ENCODE measurements around the gene CA5A.

The CA5A gene

DNA sequence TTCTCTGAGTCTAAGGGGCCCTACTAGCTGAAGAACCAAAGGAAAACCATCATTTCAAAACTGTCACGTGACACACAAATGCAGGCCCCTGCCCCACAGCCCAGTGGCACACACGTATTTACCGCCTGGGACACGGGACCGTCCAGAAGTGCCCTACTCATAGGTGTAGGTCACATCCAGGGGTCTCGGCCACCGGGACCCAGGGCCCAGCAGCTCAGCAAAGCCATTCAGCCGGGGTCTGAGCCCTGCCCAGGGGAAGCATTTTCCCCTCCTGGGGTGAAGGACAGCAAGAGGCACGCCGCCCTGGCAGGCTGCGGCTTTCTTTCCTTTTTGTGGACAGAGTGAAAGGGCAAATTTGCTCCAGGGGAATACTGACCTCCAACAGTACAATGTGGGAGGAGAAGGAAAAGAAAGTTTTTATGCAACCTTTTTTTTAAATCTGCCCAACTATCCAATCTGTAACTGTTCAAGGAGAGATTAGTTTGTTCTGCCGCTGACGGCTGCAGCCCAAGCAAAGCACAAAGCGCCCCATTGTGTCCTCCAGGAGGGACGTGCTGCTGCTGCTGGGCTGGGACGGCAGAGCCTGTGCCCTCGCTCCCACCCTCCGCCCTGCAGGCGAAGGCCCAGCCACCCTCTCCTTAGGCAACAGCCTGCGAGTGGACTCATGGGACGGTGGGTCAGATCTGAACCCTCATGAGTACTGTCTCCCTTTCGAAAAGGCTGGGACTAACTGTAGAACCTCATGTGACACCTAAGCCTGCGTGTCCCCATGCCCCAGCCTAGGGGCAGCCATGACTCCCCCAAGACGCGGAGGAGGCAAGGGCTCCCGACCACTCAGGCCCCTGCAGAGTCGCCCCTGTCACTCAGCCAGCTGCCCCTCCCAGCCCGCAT lies 88.3 kb downstream of the CA5A start:
- no peak for DNase-seq

- no peak for DNase-seq
Observed at GRCh38 chr16:87847467-87847784, 88.9 kb downstream of the CA5A start.

DNA sequence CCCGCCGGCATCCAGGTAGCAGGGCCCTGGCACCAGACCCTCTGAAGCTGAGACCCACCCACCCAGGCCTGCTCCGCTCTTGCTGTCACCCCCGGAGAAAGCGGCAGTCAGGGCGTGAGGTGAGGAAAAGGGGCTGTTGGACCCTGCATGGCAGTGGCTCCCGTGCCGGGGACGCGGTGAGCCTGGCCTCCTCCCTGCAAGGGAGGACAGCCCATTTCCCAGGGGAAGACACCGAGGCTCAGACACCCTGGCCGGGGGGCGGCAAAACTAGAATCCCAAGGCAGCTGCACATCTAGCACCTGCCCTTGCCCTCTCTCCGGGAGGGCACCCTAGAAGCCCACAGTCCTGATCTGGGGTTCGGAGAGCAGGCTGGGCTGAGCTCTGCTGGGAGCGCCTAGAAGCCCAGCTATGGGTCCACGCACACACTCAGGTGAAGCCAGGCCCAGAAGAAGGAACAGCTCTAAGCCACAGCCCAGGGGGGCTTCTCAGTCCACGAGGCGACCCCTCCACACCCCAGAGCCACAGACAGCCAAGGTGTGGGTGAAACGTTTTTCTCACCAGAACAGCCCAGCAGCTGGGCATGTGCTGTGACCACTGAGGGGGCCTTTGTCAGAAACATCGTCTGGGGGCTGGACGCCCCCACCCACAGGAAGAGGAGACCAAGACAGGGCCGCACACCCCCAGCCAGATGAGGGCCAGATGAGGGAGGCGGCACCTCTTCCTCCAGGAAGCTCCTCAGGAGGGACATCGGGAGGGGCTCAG lies 89.4 kb downstream of the CA5A start:
- DNase-seq = no peak

- no peak for DNase-seq
Observed at GRCh38 chr16:87845807-87846619, 90.3 kb downstream of the CA5A start.

GRCh38 chr16:87845213-87845612 lies 91.1 kb downstream of the CA5A start:
- DNase-seq = no peak

- DNase-seq = no peak
Observed at GRCh38 chr16:87844809-87845208, 91.5 kb downstream of the CA5A start.

- DNase-seq = no peak
Observed at GRCh38 chr16:87844120-87844733, 92.1 kb downstream of the CA5A start.

- no peak for DNase-seq
Observed at GRCh38 chr16:87843678-87844105, 92.6 kb downstream of the CA5A start.

- no peak for DNase-seq
Observed at GRCh38 chr16:87842209-87842869, 94.0 kb downstream of the CA5A start.

DNA sequence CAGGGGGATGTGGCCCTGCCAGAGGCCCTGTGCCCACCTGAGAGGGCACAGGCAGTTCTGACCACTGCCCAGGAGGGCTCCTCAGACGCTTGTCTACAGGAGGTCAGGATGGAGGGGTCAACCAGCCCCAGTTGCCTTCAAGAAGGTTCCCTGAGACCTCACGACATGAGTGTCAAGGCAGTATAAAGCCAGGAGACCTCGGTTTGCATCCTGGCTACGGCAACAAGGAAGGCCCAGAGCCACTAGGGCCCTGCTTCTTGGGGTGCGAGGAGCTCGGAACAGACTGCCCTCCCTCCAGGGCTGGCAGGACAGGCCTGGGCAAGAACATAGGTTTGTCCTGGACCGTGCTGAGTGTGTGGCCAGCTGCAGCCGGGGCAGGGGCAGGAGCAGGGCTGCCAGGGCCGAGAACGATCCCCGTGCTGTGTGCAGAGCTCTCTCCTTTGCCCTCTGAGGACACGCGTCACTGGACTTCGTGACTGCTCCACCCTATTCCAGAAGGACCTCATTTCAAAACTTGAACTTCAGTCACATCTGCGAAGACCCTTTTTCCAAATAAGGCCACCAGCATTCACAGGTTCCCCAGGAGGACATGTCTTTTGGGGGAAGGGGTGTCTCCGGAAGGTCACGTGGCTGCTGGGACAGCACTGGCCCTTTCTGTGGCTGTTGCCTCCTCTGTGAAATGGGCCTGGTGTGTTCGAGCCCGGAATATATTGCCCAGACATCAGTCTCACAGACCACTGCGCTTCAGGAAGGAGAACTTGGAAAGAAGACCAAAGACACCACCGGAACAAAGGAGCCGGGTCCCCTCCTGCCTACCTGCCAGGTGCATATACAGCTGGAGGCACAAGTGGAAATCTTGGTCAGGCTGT lies 94.8 kb downstream of the CA5A start:
- DNase-seq = no peak

DNA sequence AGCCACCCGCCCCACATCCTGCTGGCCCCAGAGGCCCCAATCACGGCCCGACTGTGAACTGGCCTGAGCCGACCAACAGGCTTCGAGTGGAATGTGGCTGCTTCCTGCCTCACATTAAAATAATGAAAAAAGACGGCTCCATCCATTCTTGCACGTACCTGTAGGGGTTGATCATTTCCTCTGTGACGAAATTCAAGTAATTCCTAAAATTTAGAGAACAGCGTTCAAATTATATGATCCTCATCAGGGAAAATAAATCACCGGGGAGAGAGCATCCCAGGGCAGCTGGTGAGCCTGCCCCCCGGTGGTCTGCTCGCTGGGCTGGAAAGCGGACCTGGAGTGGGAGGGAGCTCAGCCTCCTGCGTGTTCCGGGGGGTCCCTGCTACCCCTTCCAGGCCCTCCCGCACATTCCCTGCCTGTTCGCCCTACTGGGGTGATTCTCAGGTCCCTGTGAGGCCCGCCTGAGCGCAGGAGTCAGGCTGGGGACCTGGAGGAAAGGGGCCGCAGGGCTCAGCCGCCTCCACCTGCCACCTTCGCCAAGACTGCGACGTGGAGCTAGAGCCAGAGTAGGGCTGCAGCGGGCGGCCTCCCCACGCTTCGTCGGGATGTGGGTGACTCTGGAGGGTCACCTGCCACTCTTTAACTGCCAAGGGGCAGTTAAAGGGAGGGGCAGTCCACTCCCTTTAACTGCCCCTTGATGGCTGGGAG lies 95.9 kb downstream of the CA5A start:
- no peak for DNase-seq

DNA sequence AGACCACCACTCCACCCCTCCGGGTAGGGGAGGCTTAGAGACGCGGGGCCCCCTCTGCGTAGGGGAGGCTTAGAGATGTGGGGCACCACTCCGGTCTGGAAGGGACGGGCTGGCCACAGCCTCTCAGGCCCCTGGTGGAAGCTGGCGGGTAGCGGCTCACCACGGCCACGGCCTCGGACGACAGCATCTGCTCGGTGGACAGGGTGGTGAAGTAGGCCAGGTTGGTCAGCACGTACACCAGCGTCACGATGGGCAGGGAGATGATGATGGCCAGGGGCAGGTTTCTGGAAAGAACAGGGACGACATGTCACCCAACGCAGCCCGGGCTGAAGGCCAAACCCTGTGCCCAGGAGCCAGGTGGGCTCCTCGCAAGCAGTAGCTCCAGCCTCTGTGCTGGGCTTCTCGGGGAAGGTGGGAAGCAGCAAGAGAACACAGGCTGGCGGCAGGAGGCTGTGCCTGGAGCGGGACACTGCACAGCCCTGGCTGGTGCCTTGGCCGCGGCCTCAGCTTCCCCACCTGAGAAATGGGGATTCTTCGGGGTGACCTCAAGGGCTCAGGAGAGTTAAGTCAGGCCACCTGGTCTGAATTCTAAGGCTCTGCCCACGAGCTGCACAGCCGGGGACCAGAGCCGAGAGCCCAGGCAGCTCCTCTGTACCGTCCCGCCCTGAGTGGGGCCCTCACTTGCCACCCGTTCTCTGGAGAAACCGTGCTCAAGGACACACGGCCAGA lies 96.6 kb downstream of the CA5A start:
- DNase-seq = no peak

- DNase-seq = no peak
Observed at GRCh38 chr16:87838643-87839541, 97.4 kb downstream of the CA5A start.

Data from NCI-H1930 (cell line).